Activated naive CD4-positive, alpha-beta T cell (primary cell): ENCODE measurements around the gene MLF2.

Source experiments
- DNase-seq, 4 experiments: peaks; one replicate each; lab custom pipeline; 2025; lab: John Stamatoyannopoulos, UW

MLF2 gene

DNA sequence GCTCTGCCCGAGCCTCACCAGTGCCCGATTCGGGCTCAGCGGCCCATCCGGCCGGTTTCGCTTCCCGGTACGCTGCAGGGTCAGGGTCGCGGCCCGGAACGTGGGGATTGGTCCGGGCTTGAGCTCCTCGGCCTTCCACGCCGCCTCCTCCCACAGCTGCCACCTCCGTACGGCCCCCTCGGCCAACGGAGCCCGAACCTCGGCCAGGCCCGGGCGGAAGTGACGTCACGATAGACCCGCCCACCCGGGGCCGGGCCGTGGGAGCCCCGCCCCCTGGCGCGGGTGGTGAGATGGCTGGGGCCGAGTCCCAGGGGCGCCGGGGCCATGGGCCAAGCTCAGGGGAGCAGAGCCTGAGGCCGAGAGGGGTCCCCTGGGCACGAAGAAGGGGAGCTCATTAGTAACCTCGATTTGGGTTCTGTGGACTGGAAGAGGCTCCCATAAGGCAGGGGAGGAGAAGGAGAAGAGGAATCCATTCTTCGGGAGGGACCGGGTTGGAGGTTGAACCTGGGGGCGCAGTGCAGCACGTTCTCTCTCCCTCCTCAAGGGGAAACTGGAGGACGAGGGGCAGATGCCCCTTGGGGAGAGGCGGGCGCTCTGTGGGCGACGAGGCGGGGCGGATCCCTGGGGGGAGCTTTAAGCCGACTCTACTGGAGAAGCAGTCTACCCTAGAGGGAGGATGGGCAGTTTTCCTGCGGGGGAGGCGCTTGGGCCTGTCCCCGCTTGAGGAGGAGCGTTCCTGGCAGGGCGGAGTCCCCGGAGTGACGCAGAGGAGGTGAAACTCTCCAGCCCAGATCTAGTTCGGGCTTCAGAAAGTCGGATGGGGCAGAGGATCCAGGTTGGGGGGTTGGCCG is at the start of gene MLF2:
MLF2 (minus strand) TSS at position 221 of the 851 bp plus-strand sequence. CDS start 807 bp downstream, outside the sequence.
- peak; percentile 84 to 95 (median 94) for DNase-seq

DNA sequence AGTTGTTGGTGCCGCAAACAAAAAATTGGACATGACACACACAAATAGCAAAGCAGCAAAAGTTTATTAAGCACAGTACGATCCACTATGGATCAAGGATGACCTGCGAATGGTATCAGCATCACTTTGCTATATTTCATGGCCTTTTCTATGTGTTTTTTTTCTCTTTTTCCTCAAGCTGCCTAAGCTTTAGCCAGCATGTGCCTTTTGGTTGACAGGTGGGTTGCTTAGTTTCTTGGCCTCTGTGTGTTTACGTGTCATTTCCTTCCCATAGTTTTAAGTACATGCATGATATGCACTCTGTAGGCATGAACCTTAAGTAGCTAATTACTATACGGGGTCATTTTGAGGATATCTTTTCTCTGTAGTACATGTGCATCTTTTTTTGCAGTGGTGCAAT is 46.2 kb upstream of the MLF2 start:
- DNase-seq, result no peak

- no peak for DNase-seq
Observed at GRCh38 chr12:6796576-6796975, 43.6 kb upstream of the MLF2 start.

GRCh38 chr12:6795088-6795487 is 42.1 kb upstream of the MLF2 start:
- DNase-seq, result no peak

- peak in 2 of 4 experiments; percentile 34 to 41 for DNase-seq
Observed at GRCh38 chr12:6792522-6793201, 39.7 kb upstream of the MLF2 start.

- DNase-seq, result no peak
Observed at GRCh38 chr12:6791931-6792520, 39.1 kb upstream of the MLF2 start.

- peak in 1 of 4 experiments; percentile 27 for DNase-seq
Observed at GRCh38 chr12:6790496-6791150, 37.7 kb upstream of the MLF2 start.

DNA sequence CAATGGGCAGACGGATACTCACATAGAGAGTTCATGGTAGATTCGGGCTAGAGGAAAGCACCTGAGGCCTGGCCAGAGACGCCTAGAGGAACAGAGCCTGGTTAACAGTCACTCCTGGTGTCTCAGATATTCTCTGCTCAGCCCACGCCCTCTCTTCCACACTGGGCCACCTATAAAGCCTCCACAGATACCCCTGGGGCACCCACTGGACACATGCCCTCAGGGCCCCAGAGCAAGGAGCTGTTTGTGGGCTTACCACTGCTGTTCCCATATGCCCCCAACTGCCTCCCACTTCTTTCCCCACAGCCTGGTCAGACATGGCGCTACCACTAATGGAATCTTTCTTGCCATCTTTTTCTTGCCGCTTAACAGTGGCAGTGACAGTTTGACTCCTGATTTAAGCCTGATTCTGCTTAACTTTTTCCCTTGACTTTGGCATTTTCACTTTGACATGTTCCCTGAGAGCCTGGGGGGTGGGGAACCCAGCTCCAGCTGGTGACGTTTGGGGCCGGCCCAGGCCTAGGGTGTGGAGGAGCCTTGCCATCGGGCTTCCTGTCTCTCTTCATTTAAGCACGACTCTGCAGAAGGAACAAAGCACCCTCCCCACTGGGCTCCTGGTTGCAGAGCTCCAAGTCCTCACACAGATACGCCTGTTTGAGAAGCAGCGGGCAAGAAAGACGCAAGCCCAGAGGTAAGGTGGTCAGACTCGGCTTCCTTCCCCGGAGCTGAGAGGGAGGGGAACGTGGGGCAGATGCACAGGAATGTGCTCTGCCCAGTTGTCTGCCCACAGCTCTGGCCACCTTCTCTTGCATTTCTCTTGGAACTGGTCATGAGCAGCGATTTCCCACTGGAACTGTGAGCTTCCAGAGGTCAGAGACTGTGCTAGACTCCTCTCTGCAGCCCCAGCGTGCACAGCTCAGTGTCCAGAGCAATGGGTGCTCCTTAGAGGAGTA is 36.3 kb upstream of the MLF2 start, which contains the start of gene CD4:
CD4 (plus strand) TSS at position 557 of the 953 bp plus-strand sequence. CDS start 10,611 bp downstream, outside the sequence.
- peak in 2 of 4 experiments; percentile 52 to 56 for DNase-seq

- no peak for DNase-seq
Observed at GRCh38 chr12:6787309-6787708, 34.4 kb upstream of the MLF2 start.

DNA sequence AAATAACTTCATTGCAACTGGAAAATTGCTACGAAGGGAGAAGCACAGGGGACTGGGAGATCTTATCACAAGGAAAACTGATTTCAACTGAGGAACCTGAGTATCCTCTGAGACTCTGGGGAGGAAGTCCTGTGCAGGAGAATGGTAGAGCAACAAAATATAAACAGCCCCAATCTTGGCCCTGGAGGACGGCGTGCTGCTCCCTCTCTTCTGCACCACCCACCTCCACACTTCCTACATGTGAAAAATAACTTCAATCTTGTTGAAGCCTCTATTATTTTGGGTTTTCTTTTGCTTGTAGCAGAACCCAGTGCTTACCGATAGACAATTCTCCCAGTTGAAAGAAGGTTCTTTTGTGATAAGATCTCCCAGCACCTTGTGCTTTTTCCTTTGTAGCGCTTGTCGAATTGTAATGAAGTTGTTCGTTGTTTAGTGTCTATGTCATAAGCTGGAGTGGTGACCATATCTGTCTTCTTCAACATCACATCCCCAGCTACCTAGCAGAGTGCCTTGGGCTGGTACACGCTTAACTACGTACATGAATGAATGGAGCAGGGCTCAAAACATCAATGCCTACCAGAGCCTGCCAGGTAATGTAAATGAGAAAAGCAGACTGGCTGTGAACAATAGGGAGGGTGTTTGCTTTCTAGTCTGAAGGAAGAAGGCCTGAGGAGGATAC is 33.6 kb upstream of the MLF2 start:
- DNase-seq, result no peak

DNA sequence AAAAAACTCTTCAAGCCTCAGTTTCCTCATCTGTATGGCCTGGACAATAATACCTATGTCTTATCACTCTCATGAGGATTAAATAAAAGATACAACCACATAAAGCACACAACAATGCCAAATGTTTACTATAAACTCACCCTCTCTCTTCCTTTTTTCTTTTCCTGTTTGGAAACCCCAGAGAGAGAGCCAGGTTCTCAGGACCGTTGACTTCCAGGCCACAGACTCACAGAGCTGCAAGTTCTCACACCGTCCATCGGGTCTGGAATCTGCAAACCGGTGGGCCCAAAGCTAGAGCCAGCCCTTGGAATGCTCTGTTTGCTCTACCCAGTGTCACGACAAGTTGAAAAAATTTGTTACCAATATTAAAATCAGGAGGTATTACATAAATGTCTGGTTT is 31.8 kb upstream of the MLF2 start:
- DNase-seq, result no peak

DNA sequence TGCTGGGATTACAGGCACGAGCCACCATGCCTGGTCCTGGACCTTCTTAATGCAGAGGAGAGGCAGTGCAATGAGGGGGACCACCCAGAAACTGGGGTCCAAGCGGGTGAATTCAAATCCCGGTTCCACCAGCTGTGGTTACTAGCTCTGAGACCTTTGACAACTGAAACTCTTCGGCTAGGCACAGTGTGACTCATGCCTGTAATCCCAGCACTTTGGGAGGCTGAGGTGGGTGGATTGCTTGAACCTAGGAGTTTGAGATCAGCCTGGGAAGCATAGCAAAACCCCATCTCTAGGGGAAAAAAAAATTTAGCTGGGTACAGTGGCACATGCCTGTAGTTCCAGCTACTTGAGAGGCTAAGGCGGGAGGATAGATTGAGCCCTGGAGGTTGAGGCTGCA is 31.4 kb upstream of the MLF2 start:
- no peak for DNase-seq

GRCh38 chr12:6783828-6784227 is 30.9 kb upstream of the MLF2 start:
- DNase-seq, result no peak

- DNase-seq, result no peak
Observed at GRCh38 chr12:6782850-6783566, 30.1 kb upstream of the MLF2 start.

DNA sequence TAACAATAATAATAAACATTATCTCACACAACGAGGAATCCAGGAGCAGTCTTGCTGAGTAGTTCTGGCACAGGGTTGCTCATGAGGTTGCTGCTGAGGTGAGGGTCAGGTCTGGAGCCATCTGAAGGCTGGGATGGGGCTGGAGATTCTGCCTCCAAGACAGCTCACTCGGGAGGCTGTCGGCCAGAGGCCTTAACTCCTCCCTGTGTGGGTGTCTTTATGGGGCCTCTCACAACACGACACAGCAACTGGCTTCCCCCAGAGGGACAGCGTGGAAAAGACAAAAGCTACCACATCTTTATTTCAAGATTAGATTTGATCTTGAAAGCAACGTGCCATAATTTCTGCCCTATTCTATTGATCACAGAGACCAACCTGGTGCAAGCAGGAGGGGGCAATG is 29.2 kb upstream of the MLF2 start:
- DNase-seq, result no peak

DNA sequence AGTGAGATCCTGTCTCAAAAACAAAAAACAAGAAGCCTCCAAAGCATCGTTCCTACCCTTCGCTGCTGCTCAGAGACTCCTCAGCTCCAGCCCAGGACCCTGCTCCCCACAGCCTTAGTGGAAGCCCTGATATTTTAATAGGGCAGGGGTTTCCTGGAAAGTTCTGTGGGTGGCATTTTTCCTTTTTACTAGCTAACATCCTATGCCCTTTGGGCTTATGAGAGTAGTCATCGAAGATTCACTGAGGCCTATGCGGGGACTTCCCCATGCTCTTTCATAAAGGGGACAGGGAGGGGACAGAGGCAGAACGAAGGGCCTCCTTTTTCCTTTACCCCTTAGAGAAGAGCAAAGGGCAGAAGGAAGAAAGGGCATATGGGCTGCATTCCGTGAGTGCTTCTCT is 27.6 kb upstream of the MLF2 start:
- DNase-seq, result no peak

DNA sequence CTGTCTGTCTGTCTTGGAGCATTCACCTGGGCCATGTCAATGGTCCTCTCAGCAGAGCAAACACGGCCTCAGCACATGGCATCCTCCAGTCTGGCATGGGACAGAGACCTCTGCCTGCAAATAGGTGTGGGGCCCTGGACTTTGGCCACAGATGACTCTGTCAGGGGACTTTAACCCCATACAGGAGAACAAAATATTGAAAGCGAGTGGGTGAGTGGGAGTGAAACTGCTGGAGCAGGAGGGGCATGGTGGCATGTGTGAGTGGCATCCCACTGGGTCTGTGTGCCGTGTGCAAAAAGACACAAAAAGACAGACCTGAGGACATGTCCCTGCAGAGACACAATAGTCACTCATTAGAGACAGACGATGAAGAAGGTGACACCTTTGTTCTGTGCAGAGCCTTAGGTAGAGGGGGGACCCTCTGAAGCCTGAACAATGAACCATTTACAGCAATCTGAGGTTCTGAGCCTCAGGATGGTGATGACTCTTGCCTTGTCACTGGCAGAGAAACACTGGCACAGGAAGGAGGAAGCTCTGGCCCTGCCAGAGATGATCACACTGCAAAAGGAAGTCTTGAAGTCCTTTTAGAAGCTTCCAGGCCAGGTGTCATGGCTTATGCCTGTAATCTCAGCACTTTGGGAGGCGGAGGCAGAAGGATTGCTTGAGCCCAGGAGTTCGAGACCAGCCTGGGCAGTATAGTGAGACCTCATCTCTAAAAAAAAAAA is 26.9 kb upstream of the MLF2 start:
- DNase-seq, result no peak

DNA sequence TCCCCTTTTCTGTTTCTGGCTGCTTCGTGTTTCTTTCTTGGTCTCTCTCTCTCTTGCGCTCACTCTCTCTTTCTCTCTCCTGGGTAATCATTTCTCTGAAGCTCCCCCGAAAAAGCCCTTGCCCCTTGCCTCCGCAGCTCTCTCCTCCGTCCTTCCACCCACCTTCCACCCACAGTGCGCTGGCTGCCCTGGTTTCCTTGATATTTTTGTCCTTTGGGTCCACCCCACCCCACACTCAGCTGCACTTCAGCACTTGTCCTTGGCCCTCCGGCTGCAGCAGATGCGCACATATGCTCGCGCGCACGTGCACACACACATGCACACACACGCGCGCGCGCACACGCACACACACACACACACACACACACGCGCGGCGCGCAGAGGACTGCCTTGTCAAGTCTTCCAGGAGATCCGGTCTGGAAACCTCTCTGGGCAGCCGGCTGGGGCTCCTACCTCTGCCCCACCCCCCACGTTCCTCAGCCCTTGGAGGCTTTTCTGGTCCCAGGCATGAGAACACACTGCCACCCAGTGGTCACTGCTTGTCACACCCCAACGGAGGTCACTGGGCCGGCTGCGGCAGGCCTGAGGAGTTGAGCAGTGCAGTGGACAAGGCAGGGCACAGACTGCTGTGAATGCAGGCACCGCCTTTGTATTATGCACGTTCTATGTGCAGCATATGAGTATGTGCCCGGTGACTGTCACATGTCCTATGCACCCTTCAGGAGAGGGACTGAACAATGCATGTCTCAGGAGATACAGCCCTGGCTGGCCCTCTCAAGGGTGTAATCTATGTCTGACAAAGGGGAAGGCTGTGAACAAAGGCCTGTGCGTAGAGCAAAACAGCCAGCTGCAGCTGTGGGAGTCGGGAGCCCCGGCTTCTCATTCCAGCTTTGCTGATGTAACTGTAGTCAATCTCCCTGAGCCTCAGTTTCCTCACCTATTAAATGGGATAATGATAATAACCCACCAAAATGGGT is 25.9 kb upstream of the MLF2 start:
- DNase-seq, result peak; percentile 58 to 79 (median 67)
